ENCODE measurements around the gene LSMEM2.

GRCh38 chr3:50333744-50334328 lies 54.9 kb downstream of the LSMEM2 start:
- TF ChIP-seq, protein P1, sequence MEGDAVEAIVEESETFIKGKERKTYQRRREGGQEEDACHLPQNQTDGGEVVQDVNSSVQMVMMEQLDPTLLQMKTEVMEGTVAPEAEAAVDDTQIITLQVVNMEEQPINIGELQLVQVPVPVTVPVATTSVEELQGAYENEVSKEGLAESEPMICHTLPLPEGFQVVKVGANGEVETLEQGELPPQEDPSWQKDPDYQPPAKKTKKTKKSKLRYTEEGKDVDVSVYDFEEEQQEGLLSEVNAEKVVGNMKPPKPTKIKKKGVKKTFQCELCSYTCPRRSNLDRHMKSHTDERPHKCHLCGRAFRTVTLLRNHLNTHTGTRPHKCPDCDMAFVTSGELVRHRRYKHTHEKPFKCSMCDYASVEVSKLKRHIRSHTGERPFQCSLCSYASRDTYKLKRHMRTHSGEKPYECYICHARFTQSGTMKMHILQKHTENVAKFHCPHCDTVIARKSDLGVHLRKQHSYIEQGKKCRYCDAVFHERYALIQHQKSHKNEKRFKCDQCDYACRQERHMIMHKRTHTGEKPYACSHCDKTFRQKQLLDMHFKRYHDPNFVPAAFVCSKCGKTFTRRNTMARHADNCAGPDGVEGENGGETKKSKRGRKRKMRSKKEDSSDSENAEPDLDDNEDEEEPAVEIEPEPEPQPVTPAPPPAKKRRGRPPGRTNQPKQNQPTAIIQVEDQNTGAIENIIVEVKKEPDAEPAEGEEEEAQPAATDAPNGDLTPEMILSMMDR (IDR thresholded peaks at IDR 0.05), result no peak
- peak in 1 of 2 donors; percentile 58 for TF ChIP-seq POLR2A (IDR thresholded peaks at IDR 0.05)
